ENCODE data around the gene BUB1. TPM values are rescaled to one million over a fixed set of nuclear protein-coding genes. Genes with fewer than 3 reads are reported as not detected.

The BUB1 gene
- total and polyA plus RNA-seq, 2 of the 8 experiments (the other 6 are each of a cell fraction or from before 2014, with no cell fraction given), result 48.4 to 113 TPM

DNA sequence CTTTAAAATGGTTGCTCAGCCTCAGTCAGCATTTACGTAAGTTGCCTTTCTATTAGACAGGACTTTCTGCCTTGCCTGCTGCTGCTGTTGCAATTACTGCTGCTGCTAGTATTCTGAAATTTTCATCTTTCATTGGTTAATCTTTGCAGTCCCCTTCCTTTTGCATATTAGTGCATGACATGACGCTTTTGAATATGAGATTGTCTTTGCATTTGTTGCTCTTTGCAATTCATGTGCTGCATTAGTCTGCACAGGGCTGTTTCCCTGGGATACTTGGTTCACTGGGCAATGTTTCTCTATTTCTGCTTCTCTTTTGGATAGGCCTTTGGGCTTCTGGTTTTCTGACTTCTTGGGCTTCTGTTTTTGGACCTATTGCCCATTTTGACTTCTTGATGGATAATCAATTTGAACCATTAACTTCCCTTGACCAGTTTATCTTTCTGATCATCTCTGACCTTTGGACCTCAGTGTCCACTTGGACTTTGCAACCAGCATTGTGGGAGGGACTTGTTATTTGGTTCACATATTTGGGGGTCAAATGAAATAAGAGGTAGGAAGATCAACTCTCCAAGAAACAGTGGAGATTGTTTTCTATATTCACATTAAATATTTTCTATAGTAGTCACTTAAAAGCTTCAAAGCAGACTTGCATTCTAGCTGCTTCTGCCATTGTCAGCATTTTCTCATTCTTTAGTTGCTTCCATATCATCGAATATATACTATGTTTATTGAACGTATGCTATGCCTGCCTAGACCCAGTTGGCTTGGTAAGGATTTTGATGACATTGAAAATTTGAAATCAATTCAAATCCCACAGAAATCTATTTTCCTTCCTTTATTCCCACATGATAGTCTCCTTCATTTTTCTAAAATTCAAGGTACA lies 12.5 kb upstream of the BUB1 start:
- H4K91ac ChIP-seq (replicated peaks; ENCODE audit: insufficient read length, low read length), result no peak overlapping the region
- no peaks in the 10 kb centered on the region; the same call in 1 of the 2 replicates for H3K79me1 ChIP-seq (ENCODE audit: low read depth, low read length)
- H3K9me3 ChIP-seq (ENCODE audit: insufficient read depth in 2 of 2, low read depth in 1 of 2, low read length in 1 of 2), result peaks cover 5 to 9% of the 10 kb centered on the region in 2 experiments; a peak in 3 of 4 replicates
- H3K79me2 ChIP-seq (ENCODE audit: control insufficient read depth in 1 of 2, insufficient read depth in 2 of 2, low read length in 2 of 2), result no peaks in the 10 kb centered on the region
- no peak overlapping the region for H3K56ac ChIP-seq (replicated peaks; ENCODE audit: insufficient read length, low read depth, low read length)
- H2AK5ac ChIP-seq (ENCODE audit: low read depth, low read length), result 0 out of 2 replicates have a peak overlapping the region, but pooled peaks have one; percentile 11
- H3K4ac ChIP-seq (replicated peaks; ENCODE audit: insufficient read length, low read depth, low read length), result peak overlapping the region; percentile 16
- H3K4me3 ChIP-seq (ENCODE audit: extremely low read depth in 1 of 4, insufficient read depth in 2 of 4, low read depth in 3 of 4, low read length in 4 of 4), result no peak overlapping the region
- no peak overlapping the region for H2BK15ac ChIP-seq (ENCODE audit: low read length)
- no peak overlapping the region for H2AFZ ChIP-seq (ENCODE audit: low read length)
- H3K36me3 ChIP-seq (ENCODE audit: control insufficient read depth in 2 of 4, insufficient read depth in 4 of 4, low read length in 3 of 4), result no peaks in the 10 kb centered on the region
- H3K23ac ChIP-seq (ENCODE audit: insufficient read length), result no peak overlapping the region
- no peak overlapping the region; the same call in 1 of the 2 replicates for H3K18ac ChIP-seq (ENCODE audit: extremely low read depth, low read length)
- H4K8ac ChIP-seq (ENCODE audit: extremely low read depth, insufficient read depth, low read length), result no peak overlapping the region
- H4K20me1 ChIP-seq (replicated peaks in 1 of 2; ENCODE audit: control insufficient read depth in 1 of 2, insufficient read depth in 2 of 2, low read length in 2 of 2), result no peaks in the 10 kb centered on the region
- 88% methylated on average over 4 of the region's 4 CpGs; no CpG with 5 or more reads in 1 of the 2 experiments for WGBS, 2 experiments (ENCODE audit: extremely low coverage in 1 of 2, insufficient coverage in 1 of 2, insufficient read length in 1 of 2, insufficient replicate concordance in 2 of 2, low coverage in 1 of 2, low lambda C conversion rate in 2 of 2, missing lambda C conversion rate in 1 of 2)
- H2BK12ac ChIP-seq (ENCODE audit: low read depth, low read length), result peak overlapping the region; percentile 3; the same call in 1 of the 2 replicates
- peak overlapping the region; percentile 24; the same call in 1 of the 2 replicates for H2BK20ac ChIP-seq (ENCODE audit: low read length)
- peaks cover 6 to 19% (median 14%) of the 10 kb centered on the region in 4 experiments; a peak in 5 of 7 replicates for H3K4me1 ChIP-seq (replicated peaks in 1 of 4; ENCODE audit: control insufficient read depth in 3 of 4, insufficient read depth in 4 of 4, low read length in 3 of 4)
- peak overlapping the region; percentile 2 for H2BK120ac ChIP-seq (replicated peaks; ENCODE audit: low read depth, low read length)
- FAIRE-seq, result peak; percentile 58
- CTCF ChIA-PET (ENCODE audit: partially characterized antibody), result interaction anchor here (1.5 kb wide), 1 partner anchor 11 kb away, joined by 5 read pairs; no protein-coding TSS in a partner anchor
- DNase-seq (ENCODE audit: low read depth in 1 of 2, low spot score in 2 of 2), result no peak
- H4K5ac ChIP-seq (ENCODE audit: insufficient read length, low read depth, low read length), result no peak overlapping the region
- H3K9ac ChIP-seq (replicated peaks in 1 of 4; ENCODE audit: extremely low read depth in 1 of 4, low read depth in 3 of 4, low read length in 3 of 4), result no peak overlapping the region
- H3K27ac ChIP-seq (ENCODE audit: low read depth, low read length), result no peak overlapping the region
- H3K23me2 ChIP-seq (ENCODE audit: low read depth, low read length), result no peaks in the 10 kb centered on the region
- H3K14ac ChIP-seq (ENCODE audit: insufficient read length), result no peak overlapping the region
- no peak overlapping the region for H2BK5ac ChIP-seq (ENCODE audit: low read depth, low read length)
- POLR2A ChIA-PET (ENCODE audit: partially characterized antibody), result interaction anchor here (0.6 to 5.0 kb wide), 8 partner anchors 9 to 83 kb away, joined by 3 to 49 read pairs (median 4); partner anchors contain the start of genes ACOXL and BUB1
- no peak overlapping the region; a peak in 2 of 4 replicates for H3K4me2 ChIP-seq (ENCODE audit: insufficient read depth in 1 of 2, low read depth in 2 of 2, low read length in 2 of 2)
- H3K27me3 ChIP-seq (replicated peaks in 1 of 4; ENCODE audit: control insufficient read depth in 3 of 4, extremely low read depth in 1 of 4, insufficient read depth in 3 of 4, low read length in 3 of 4), result peaks cover 0 to 11% (median 5%) of the 10 kb centered on the region in 4 experiments; a peak in 5 of 7 replicates
- TF ChIP-seq CBX5 (IDR thresholded peaks at IDR 0.05; ENCODE audit: low read depth, low read length) (no peak), HDAC6 (IDR thresholded peaks at IDR 0.05; ENCODE audit: low read depth, low read length) (no peak), SIN3A (conservative IDR thresholded peaks at IDR 0.05 in 1 of 2, IDR thresholded peaks at IDR 0.05 in 1 of 2; ENCODE audit: low read depth in 1 of 2, low read length in 2 of 2) (no peak), TAF7 (optimal IDR thresholded peaks at IDR 0.05; ENCODE audit: borderline replicate concordance, low read depth, low read length) (no peak), RNF2 (IDR thresholded peaks at IDR 0.05; ENCODE audit: borderline replicate concordance, low read depth, low read length, missing control alignments, poor library complexity, severe bottlenecking) (no peak), ASH2L (IDR thresholded peaks at IDR 0.05; ENCODE audit: low read length) (no peak), POU5F1 (IDR thresholded peaks at IDR 0.05; ENCODE audit: low read depth, low read length) (no peak), POLR2AphosphoS5 (IDR thresholded peaks at IDR 0.05; ENCODE audit: low read depth, low read length) (no peak), EP300 (IDR thresholded peaks at IDR 0.05; ENCODE audit: borderline replicate concordance in 1 of 2, low read depth in 2 of 2, low read length in 2 of 2) (no peak), CBX8 (IDR thresholded peaks at IDR 0.05; ENCODE audit: borderline replicate concordance, low read depth, low read length) (no peak)
